Stimulated activated CD4-positive, alpha-beta T cell treated with anti-CD3 and anti-CD28 coated beads, Interleukin-2, amount 100 ng/mL, for 24 hours (primary cell): ENCODE data around the gene JCAD.
"Not testable (repeated sequence)": the region's sequence is repeated elsewhere in the genome, so short reads cannot be mapped to it uniquely, and the experiment has no call there.

Source experiments
- DNase-seq, 2 donors: peaks; one replicate each; pipeline ENCODE4 v3.0.0-alpha.2; 2020

JCAD gene

DNA sequence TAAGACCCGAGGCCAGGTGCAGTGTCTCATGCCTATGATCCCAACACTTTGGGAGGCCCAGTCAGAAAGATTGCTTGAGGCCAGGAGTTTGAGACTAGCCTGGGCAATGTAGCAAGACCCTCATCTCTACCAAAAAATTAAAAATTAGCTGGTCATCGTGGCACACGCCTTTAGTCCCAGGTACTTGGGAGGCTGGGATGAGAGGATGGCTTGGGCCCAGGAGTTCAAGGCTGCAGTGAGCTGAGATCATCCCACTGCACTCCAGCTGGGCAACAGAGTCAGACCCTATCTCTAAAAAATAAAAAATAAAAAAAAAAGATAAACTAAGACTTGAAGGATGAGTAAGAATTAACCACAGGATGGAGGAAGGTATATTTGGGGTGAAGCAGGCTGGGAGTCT lies 77.9 kb downstream of the JCAD start:
- no peak for DNase-seq

- no peak for DNase-seq
Observed at GRCh38 chr10:29980084-29980483, 79.3 kb downstream of the JCAD start.

GRCh38 chr10:29979421-29979779 lies 80.0 kb downstream of the JCAD start:
- not testable (repeated sequence) for DNase-seq

DNA sequence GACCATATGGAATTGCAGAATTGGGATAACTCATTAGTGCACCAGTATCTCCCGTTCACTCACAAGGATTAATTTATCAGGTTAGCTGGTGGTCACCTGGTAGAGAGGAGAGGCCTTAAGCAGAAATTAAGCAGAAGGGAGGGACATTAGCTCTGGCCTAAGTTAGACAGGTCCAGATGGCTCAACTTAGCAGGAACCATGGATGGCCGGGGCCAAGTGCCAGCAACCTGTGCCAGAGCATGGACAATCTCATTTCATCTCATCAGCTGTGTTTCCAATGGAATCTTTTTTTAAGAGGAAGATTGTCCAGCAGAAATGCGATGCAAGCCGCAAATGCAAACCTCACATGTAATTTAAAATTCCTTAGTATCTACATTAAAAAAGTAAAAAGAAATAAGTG lies 82.2 kb downstream of the JCAD start:
- no peak for DNase-seq

DNA sequence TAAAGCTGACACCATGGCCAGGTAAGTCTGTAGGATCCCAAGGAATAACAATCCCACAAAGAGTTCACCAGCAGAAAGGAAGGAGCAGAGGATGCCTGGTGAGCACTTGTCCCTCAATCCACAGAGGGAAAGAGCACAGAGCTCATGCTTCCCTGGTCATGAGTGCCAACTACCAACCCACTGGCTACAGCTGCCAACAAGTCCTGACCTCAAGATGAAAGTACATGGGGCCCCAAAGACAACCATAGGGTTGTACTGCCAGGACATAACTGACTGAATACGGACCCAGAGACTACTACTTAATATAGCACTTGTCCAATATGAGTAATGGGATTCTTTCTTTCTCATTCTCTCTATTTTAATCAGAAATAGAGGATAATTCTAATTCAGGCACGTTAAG lies 83.3 kb downstream of the JCAD start:
- DNase-seq = no peak

DNA sequence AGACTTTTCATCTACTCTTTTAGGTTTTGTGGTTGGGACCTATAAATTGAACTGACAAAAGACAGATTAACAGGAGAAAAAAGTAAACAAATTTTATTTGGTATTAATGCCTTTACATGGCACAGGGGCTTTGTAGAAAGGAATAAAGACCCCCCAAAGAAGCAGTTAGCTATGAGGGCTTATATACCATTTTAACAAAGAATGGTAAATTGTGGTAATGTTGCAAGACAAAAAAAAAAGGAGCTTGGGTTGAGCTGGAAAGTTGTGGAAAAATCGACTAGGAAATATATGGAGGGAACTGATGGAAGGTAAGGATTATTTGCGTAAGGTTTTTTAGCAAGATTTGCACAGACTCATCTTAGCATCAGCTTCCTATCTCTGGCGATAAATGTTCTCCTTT lies 84.6 kb downstream of the JCAD start:
- DNase-seq = no peak

- no peak for DNase-seq
Observed at GRCh38 chr10:29973921-29974320, 85.5 kb downstream of the JCAD start.

- DNase-seq = no peak
Observed at GRCh38 chr10:29970576-29970975, 88.8 kb downstream of the JCAD start.

DNA sequence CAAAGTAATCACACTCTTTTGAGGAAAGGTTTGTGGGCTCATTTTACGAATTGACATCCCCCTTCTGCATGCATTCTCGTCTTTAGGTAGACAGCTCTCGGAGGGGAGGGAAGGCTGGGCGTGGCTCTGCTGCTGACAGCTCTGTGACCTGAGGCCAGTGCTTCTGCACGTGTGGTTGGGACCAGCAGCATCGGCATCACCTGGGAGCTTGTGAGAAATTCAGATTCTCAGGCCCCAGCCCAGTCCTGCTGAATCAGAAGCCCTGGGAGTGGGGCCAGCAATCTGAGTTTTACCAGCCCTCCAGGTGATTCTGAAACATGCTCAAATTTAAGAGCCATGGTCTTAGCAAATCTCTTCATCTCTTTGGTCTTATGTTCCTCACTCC lies 89.4 kb downstream of the JCAD start:
- DNase-seq = no peak

- no peak for DNase-seq
Observed at GRCh38 chr10:29969255-29970011, 90.0 kb downstream of the JCAD start.

- DNase-seq = no peak
Observed at GRCh38 chr10:29968585-29968984, 90.8 kb downstream of the JCAD start.

- no peak for DNase-seq
Observed at GRCh38 chr10:29966269-29966668, 93.1 kb downstream of the JCAD start.
